CMK (cell line): ENCODE results near the gene ADAP1.
A peak's percentile ranks its signal among the peaks of the same experiment; 100 is the strongest.
"Not testable (repeated sequence)": the region's sequence is repeated elsewhere in the genome, so short reads cannot be mapped to it uniquely, and the experiment has no call there.

Experiments used
- DNase-seq: peaks from one replicate; pipeline ENCODE4 v3.0.0-alpha.2; 2010; ENCODE audit warnings: low read depth

The ADAP1 gene

GRCh38 chr7:954330-955238, at the start of gene ADAP1:
ADAP1 (minus strand) TSS chr7:954680; CDS start chr7:954477, 203 bp downstream.
- DNase-seq: no peak

GRCh38 chr7:1002445-1002844, 48.0 kb upstream of the ADAP1 start:
- not testable (repeated sequence) for DNase-seq

- not testable (repeated sequence) for DNase-seq
Measured at GRCh38 chr7:1002026-1002425, 47.5 kb upstream of the ADAP1 start.

- DNase-seq: not testable (repeated sequence)
Measured at GRCh38 chr7:1001069-1001770, 46.7 kb upstream of the ADAP1 start.

- DNase-seq: no peak
Measured at GRCh38 chr7:999941-1000935, 45.8 kb upstream of the ADAP1 start.

- DNase-seq: no peak
Measured at GRCh38 chr7:999149-999879, 44.8 kb upstream of the ADAP1 start.

GRCh38 chr7:997404-998395, 43.2 kb upstream of the ADAP1 start:
- no peak for DNase-seq

GRCh38 chr7:996079-996872, 41.8 kb upstream of the ADAP1 start:
- DNase-seq: peak; percentile 69

GRCh38 chr7:995571-995970, 41.1 kb upstream of the ADAP1 start:
- DNase-seq: no peak

GRCh38 chr7:994592-995308, 40.3 kb upstream of the ADAP1 start:
- no peak for DNase-seq

GRCh38 chr7:992709-993607, 38.5 kb upstream of the ADAP1 start:
- DNase-seq: peak; percentile 84

GRCh38 chr7:991729-992656, 37.5 kb upstream of the ADAP1 start:
- DNase-seq: no peak

GRCh38 chr7:990933-991728, 36.7 kb upstream of the ADAP1 start:
- no peak for DNase-seq

- DNase-seq: no peak
Measured at GRCh38 chr7:990352-990932, 36.0 kb upstream of the ADAP1 start.

GRCh38 chr7:988963-989529, 34.6 kb upstream of the ADAP1 start:
- DNase-seq: no peak
